Erythroblast (primary cell): Measurements from ENCODE around the gene SLC39A13.

Experiments used
- GATA1 ChIP-seq: IDR thresholded peaks from 2 replicates; pipeline ENCODE4 v1.6.1; 2011; ENCODE audit warnings: low read depth, mild to moderate bottlenecking, control low read depth, low read length, moderate library complexity
- POLR2A ChIP-seq: IDR thresholded peaks from 2 replicates; pipeline ENCODE4 v1.6.1; 2011; ENCODE audit warnings: mild to moderate bottlenecking, low read length

DNA sequence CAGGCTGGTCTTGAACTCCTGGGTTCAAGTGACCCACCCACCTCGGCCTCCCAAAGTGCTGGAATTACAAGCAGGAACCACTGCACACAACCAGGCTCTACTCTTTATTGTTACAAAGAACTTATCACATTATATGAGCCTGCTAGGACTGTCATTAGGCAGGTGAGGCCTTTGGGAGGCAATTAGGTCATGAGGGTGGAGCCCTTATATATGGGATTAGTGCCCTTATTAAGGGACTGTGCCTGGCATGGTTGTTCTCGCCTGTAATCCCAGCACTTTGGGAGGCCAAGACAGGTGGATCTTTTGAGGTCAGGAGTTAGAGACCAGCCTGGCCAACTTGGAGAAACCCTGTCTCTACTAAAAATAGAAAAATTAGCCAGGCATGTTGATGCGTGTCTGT, 28.3 kb downstream of the SLC39A13 start:
- no peak for TF ChIP-seq POLR2A
- no peak for TF ChIP-seq GATA1
